K562 (cell line): ENCODE measurements around the gene RASD1. TPM values are rescaled to one million over a fixed set of nuclear protein-coding genes. Genes with fewer than 3 reads are reported as not detected.

Source experiments
- DPF2 ChIP-seq: fragments of 450-650 bp; IDR thresholded peaks from 2 replicates; pipeline ENCODE4 v1.6.1; 2016
- ETV5 ChIP-seq: sonication (generic); formaldehyde crosslinking; IDR thresholded peaks from 2 replicates; pipeline ENCODE4 v1.4.0; 2020; ENCODE audit warnings: low read depth, mild to moderate bottlenecking, missing genetic modification reagents
- GABPB2 ChIP-seq: fragments of 250-450 bp; sonication (Bioruptor Pico); conservative IDR thresholded peaks from 2 replicates; pipeline ENCODE4 v1.5.1; 2021; ENCODE audit warnings: mild to moderate bottlenecking
- HDAC1 ChIP-seq, 2 experiments: fragments of 450-650 bp; IDR thresholded peaks; 2 replicates each; pipeline ENCODE4 v1.6.1; 2016 to 2017; ENCODE audit warnings: inconsistent platforms in 1 of 2, mild to moderate bottlenecking in 1 of 2, moderate library complexity in 1 of 2
- HIVEP1 ChIP-seq: fragments of 250-450 bp; sonication (Bioruptor Pico); IDR thresholded peaks from 2 replicates; pipeline ENCODE4 v1.4.0; 2020; ENCODE audit warnings: mild to moderate bottlenecking
- HNRNPH1 ChIP-seq: fragments of 200-400 bp; formaldehyde crosslinking; optimal IDR thresholded peaks from 2 replicates; pipeline ENCODE3; 2017; ENCODE audit warnings: low read depth, mild to moderate bottlenecking, low read length, moderate library complexity
- KDM2B ChIP-seq: fragments of 250-450 bp; sonication (Bioruptor Pico); IDR thresholded peaks from 2 replicates; pipeline ENCODE4 v1.8.0; 2021; ENCODE audit warnings: mild to moderate bottlenecking, moderate library complexity
- KLF6 ChIP-seq: fragments of 250-450 bp; sonication (Bioruptor Pico); IDR thresholded peaks from 2 replicates; pipeline ENCODE4 v1.4.0; 2020; ENCODE audit warnings: mild to moderate bottlenecking, moderate library complexity, borderline replicate concordance
- MAFF ChIP-seq: IDR thresholded peaks from 2 replicates; pipeline ENCODE4 v1.6.1; 2012; ENCODE audit warnings: low read length, improper control_type of control experiment
- MEF2D ChIP-seq: conservative IDR thresholded peaks from 2 replicates; pipeline ENCODE4 v1.6.1; 2016; ENCODE audit warnings: low read depth, missing genetic modification characterization, missing compliant biosample characterization
- MYC ChIP-seq, 2 experiments: fragments of 250-450 bp in 1 of 2; sonication (Bioruptor Pico) in 1 of 2; IDR thresholded peaks; 2 replicates each; pipeline versions ENCODE4 v1.5.1 to v1.6.1; 2012 to 2021; ENCODE audit warnings: low read depth in 2 of 2, borderline replicate concordance in 1 of 2, improper control_type of control experiment in 1 of 2, low read length in 1 of 2, mild to moderate bottlenecking in 1 of 2, moderate library complexity in 1 of 2
- NCOA2 ChIP-seq, 2 experiments: fragments of 450-650 bp; IDR thresholded peaks; 2 replicates each; pipeline ENCODE4 v1.6.1; 2018; ENCODE audit warnings: mild to moderate bottlenecking in 2 of 2, moderate library complexity in 1 of 2; ENCODE audit not compliant: partially characterized antibody in 2 of 2
- NFE2 ChIP-seq: IDR thresholded peaks from 2 replicates; pipeline ENCODE4 v1.6.1; 2014; ENCODE audit warnings: antibody characterized with exemption, low read depth
- NR2C2 ChIP-seq, 2 experiments: fragments of 200-800 bp in 1 of 2; sonication (Bioruptor generic) in 1 of 2; sonication (generic) in 1 of 2; formaldehyde crosslinking in 1 of 2; IDR thresholded peaks; 2 replicates each; pipeline versions ENCODE4 v1.6.1 to v1.8.0; 2016 to 2022; ENCODE audit warnings: mild to moderate bottlenecking in 1 of 2, missing compliant biosample characterization in 1 of 2, missing genetic modification characterization in 1 of 2, missing genetic modification reagents in 1 of 2
- PHF20 ChIP-seq: fragments of 450-650 bp; IDR thresholded peaks from 2 replicates; pipeline ENCODE4 v1.6.1; 2018; ENCODE audit not compliant: partially characterized antibody
- PPARD ChIP-seq: fragments of 250-450 bp; sonication (Bioruptor Pico); IDR thresholded peaks from 2 replicates; pipeline ENCODE4 v1.8.0; 2022; ENCODE audit warnings: inconsistent platforms, mild to moderate bottlenecking, moderate library complexity
- RFX5 ChIP-seq: IDR thresholded peaks from 2 replicates; pipeline ENCODE4 v1.6.1; 2011; ENCODE audit warnings: low read depth, mild to moderate bottlenecking, improper control_type of control experiment, low read length
- SETDB1 ChIP-seq: IDR thresholded peaks from one replicate; pipeline ENCODE4 v1.6.1; 2012; ENCODE audit warnings: low read length, control low read depth, inconsistent platforms
- SIRT6 ChIP-seq: IDR thresholded peaks from one replicate; pipeline ENCODE4 v1.6.1; 2012; ENCODE audit warnings: low read depth, mild to moderate bottlenecking, control low read depth, inconsistent platforms, low read length, moderate library complexity
- THAP12 ChIP-seq: fragments of 250-450 bp; sonication (Bioruptor Pico); IDR thresholded peaks from 2 replicates; pipeline ENCODE4 v1.9.0; 2021; ENCODE audit warnings: mild to moderate bottlenecking, inconsistent platforms
- ZC3H8 ChIP-seq: fragments of 450-650 bp; IDR thresholded peaks from 2 replicates; pipeline ENCODE4 v1.6.1; 2017
- ZKSCAN8 ChIP-seq: fragments of 200-800 bp; sonication (Bioruptor generic); IDR thresholded peaks from 2 replicates; pipeline ENCODE4 v1.6.1; 2016; ENCODE audit warnings: missing genetic modification characterization, missing compliant biosample characterization
- ZNF253 ChIP-seq: fragments of 250-450 bp; sonication (Bioruptor Pico); conservative IDR thresholded peaks from 2 replicates; pipeline ENCODE4 v1.6.1; 2021; ENCODE audit warnings: mild to moderate bottlenecking
- ZSCAN32 ChIP-seq: fragments of 450-650 bp; formaldehyde crosslinking; IDR thresholded peaks from 2 replicates; pipeline ENCODE4 v1.4.0; 2020; ENCODE audit warnings: mild to moderate bottlenecking, moderate library complexity
- polyA plus RNA-seq, 8 experiments: library from polyadenylated mRNA; depleted of rRNA in 4 of 8; stranded (reverse) in 5 of 8; unstranded in 3 of 8; fragments of >200 nt; fragmentation: Nextera tagmentation in 2 of 8; fragmentation: Illumina TruSeq in 1 of 8; extraction: Ambion mirVana in 2 of 8; extraction: Trizol in 1 of 8; gene quantifications; 2 replicates each; pipeline versions ENCODE4 v1.2.1 to v1.2.3, GENCODE V29; 2011 to 2014; ENCODE audit warnings: inconsistent platforms in 1 of 8, missing spikeins in 1 of 8
- total RNA-seq, 7 experiments: library from RNA; depleted of rRNA in 6 of 7; stranded (reverse); fragments of >200 nt in 6 of 7; fragmentation: Illumina TruSeq in 2 of 7; extraction: Trizol in 2 of 7; gene quantifications; 2 replicates each; pipeline versions ENCODE4 v1.2.1 to v1.2.3, GENCODE V29; 2011 to 2021; ENCODE audit warnings: low replicate concordance in 1 of 7
- TF ChIP-seq, protein P1 (sequence below): fragments of 200-800 bp; sonication (Bioruptor generic); IDR thresholded peaks from 2 replicates; pipeline ENCODE4 v1.6.1; 2017; ENCODE audit warnings: missing genetic modification characterization, missing compliant biosample characterization

The RASD1 gene
- total and polyA plus RNA-seq, 9 of the 15 experiments (the other 6 are each of a cell fraction or from before 2014, with no cell fraction given), result 0.11 TPM; not detected in 8

- TF ChIP-seq HIVEP1, result no peak
- no peak for TF ChIP-seq KLF6 (CRISPR knock-in tag)
- no peak for TF ChIP-seq PPARD
- no peak for TF ChIP-seq THAP12 (CRISPR knock-in tag)
- TF ChIP-seq MAFF, result no peak
- TF ChIP-seq, protein P1, sequence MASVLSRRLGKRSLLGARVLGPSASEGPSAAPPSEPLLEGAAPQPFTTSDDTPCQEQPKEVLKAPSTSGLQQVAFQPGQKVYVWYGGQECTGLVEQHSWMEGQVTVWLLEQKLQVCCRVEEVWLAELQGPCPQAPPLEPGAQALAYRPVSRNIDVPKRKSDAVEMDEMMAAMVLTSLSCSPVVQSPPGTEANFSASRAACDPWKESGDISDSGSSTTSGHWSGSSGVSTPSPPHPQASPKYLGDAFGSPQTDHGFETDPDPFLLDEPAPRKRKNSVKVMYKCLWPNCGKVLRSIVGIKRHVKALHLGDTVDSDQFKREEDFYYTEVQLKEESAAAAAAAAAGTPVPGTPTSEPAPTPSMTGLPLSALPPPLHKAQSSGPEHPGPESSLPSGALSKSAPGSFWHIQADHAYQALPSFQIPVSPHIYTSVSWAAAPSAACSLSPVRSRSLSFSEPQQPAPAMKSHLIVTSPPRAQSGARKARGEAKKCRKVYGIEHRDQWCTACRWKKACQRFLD, result no peak
- TF ChIP-seq GABPB2, result no peak
- TF ChIP-seq ZNF253 (CRISPR knock-in tag), result no peak
- no peak for TF ChIP-seq DPF2
- TF ChIP-seq NFE2, result no peak
- TF ChIP-seq MYC (IDR thresholded peaks at IDR 0.05; ENCODE audit: low read depth, low read length), result no peak
- TF ChIP-seq MYC (CRISPR knock-in tag; IDR thresholded peaks at IDR 0.05; ENCODE audit: borderline replicate concordance, low read depth), result no peak
- no peak for TF ChIP-seq HDAC1 (IDR thresholded peaks at IDR 0.05)
- no peak for TF ChIP-seq SIRT6
- TF ChIP-seq RFX5, result no peak
- no peak for TF ChIP-seq NCOA2 (IDR thresholded peaks at IDR 0.05; ENCODE audit: partially characterized antibody in 2 of 2)
- TF ChIP-seq ZKSCAN8 (CRISPR knock-in tag), result no peak
- TF ChIP-seq MEF2D (tag), result no peak
- no peak for TF ChIP-seq ETV5 (CRISPR knock-in tag)
- TF ChIP-seq PHF20, result no peak
- TF ChIP-seq KDM2B (CRISPR knock-in tag), result no peak
- no peak for TF ChIP-seq SETDB1
- no peak for TF ChIP-seq ZC3H8
- TF ChIP-seq HNRNPH1, result no peak
- no peak for TF ChIP-seq ZSCAN32 (CRISPR knock-in tag)
- no peak for TF ChIP-seq NR2C2 (CRISPR knock-in tag; IDR thresholded peaks at IDR 0.05)
- no peak for TF ChIP-seq NR2C2 (tag; IDR thresholded peaks at IDR 0.05)
Observed at GRCh38 chr17:17496189-17497064, at the start of gene RASD1 (continued).
